Peyer's patch (tissue), 4 donors: ENCODE measurements around the gene RMDN2. TPM values are rescaled to one million over a fixed set of nuclear protein-coding genes. Genes with fewer than 3 reads are reported as not detected.

Source experiments
- DNase-seq, 3 donors: peaks; one replicate each; pipeline ENCODE4 v3.0.0-alpha.2; 2017 to 2019
- H3K27ac ChIP-seq, 4 donors: fragments of 200-600 bp; sonication (generic); one replicate each; pipeline ENCODE4 v1.5.1; 2016 to 2019
- H3K27me3 ChIP-seq, 2 donors: fragments of 200-600 bp; sonication (generic); one replicate each; pipeline ENCODE4 v1.5.1; 2019
- H3K36me3 ChIP-seq, 3 donors: fragments of 200-600 bp; sonication (generic); one replicate each; pipeline ENCODE4 v1.5.1; 2016 to 2019
- H3K4me1 ChIP-seq, 4 donors: fragments of 200-600 bp; sonication (generic); one replicate each; pipeline ENCODE4 v1.5.1; 2016 to 2019
- H3K4me3 ChIP-seq, 4 donors: fragments of 200-600 bp; sonication (generic); 1 replicate in 3 of 4; 2 replicates in 1 of 4; pipeline ENCODE4 v1.5.1; 2016 to 2019; ENCODE audit warnings: mild to moderate bottlenecking in 1 of 4
- H3K9me3 ChIP-seq, 4 donors: fragments of 200-600 bp; sonication (generic); one replicate each; pipeline ENCODE4 v1.5.1; 2016 to 2019; ENCODE audit warnings: mild to moderate bottlenecking in 1 of 4
- CTCF ChIP-seq, 6 experiments: fragments of 450-650 bp in 4 of 6; fragments of 200-600 bp in 2 of 6; sonication (generic) in 1 of 6; IDR thresholded peaks; one replicate each; pipeline ENCODE4 v1.5.1; 2017 to 2019; ENCODE audit warnings: antibody characterized with exemption in 6 of 6, mild to moderate bottlenecking in 3 of 6, moderate library complexity in 1 of 6
- POLR2A ChIP-seq, 2 donors: fragments of 450-650 bp; IDR thresholded peaks; one replicate each; pipeline ENCODE4 v1.5.1; 2017; ENCODE audit warnings: antibody characterized with exemption in 2 of 2, mild to moderate bottlenecking in 2 of 2, moderate library complexity in 2 of 2
- total RNA-seq, 4 donors: library from RNA; depleted of rRNA; stranded (reverse); fragments of >200 nt; gene quantifications; one replicate each; pipeline ENCODE4 v1.1.0, GENCODE V29; 2016

Gene RMDN2
- total RNA-seq, 4 donors from 2014 or later = 13.2 to 39.0 (median 30.9) TPM

GRCh38 chr2:37887286-37887685 lies 37.8 kb upstream of the RMDN2 start:
- no peaks in the 10 kb centered on the region for H3K36me3 ChIP-seq
- H3K4me1 ChIP-seq = peaks cover 0 to 7% (median 2%) of the 10 kb centered on the region in 4 donors
- H3K4me3 ChIP-seq = no peak overlapping the region
- no peak for DNase-seq
- no peaks in the 10 kb centered on the region for H3K9me3 ChIP-seq
- TF ChIP-seq CTCF (IDR thresholded peaks at IDR 0.05) = no peak
- TF ChIP-seq POLR2A (IDR thresholded peaks at IDR 0.05) = no peak
- H3K27me3 ChIP-seq = no peaks in the 10 kb centered on the region
- H3K27ac ChIP-seq = no peak overlapping the region

- Histone ChIP-seq H3K27ac (no peak overlapping the region), H3K4me1 (peaks cover 0 to 7% (median 3%) of the 10 kb centered on the region in 4 donors), H3K36me3 (no peaks in the 10 kb centered on the region), H3K9me3 (no peaks in the 10 kb centered on the region), H3K27me3 (no peaks in the 10 kb centered on the region), H3K4me3 (no peak overlapping the region)
- peak; percentile 61 to 87 (median 74) for DNase-seq
- peak; percentile 39 to 77 (median 66) for TF ChIP-seq CTCF (IDR thresholded peaks at IDR 0.05)
- no peak for TF ChIP-seq POLR2A (IDR thresholded peaks at IDR 0.05)
Measured at GRCh38 chr2:37890893-37891495, 34.1 kb upstream of the RMDN2 start.

- no peak for DNase-seq
- H3K27ac ChIP-seq = peak overlapping the region in 1 of 4 donors; percentile 53
- H3K36me3 ChIP-seq = no peaks in the 10 kb centered on the region
- no peak for TF ChIP-seq POLR2A (IDR thresholded peaks at IDR 0.05)
- TF ChIP-seq CTCF (IDR thresholded peaks at IDR 0.05) = no peak
- no peaks in the 10 kb centered on the region for H3K9me3 ChIP-seq
- H3K4me1 ChIP-seq = peaks cover 0 to 7% (median 5%) of the 10 kb centered on the region in 4 donors
- no peak overlapping the region for H3K4me3 ChIP-seq
- no peaks in the 10 kb centered on the region for H3K27me3 ChIP-seq
Measured at GRCh38 chr2:37891846-37892435, 33.1 kb upstream of the RMDN2 start.

- Histone ChIP-seq H3K36me3 (no peaks in the 10 kb centered on the region), H3K4me3 (no peak overlapping the region), H3K9me3 (no peaks in the 10 kb centered on the region), H3K4me1 (peaks cover 0 to 8% (median 7%) of the 10 kb centered on the region in 4 donors), H3K27ac (peak overlapping the region in 1 of 4 donors; percentile 53), H3K27me3 (no peaks in the 10 kb centered on the region)
- no peak for TF ChIP-seq CTCF (IDR thresholded peaks at IDR 0.05)
- TF ChIP-seq POLR2A (IDR thresholded peaks at IDR 0.05) = no peak
- DNase-seq = peak in 1 of 3 donors; percentile 49
Measured at GRCh38 chr2:37892436-37893114, 32.5 kb upstream of the RMDN2 start.

GRCh38 chr2:37893327-37893726 lies 31.8 kb upstream of the RMDN2 start:
- H3K36me3 ChIP-seq = no peaks in the 10 kb centered on the region
- H3K27me3 ChIP-seq = no peaks in the 10 kb centered on the region
- no peak overlapping the region for H3K4me3 ChIP-seq
- H3K4me1 ChIP-seq = peaks cover 0 to 11% (median 7%) of the 10 kb centered on the region in 4 donors
- no peaks in the 10 kb centered on the region for H3K9me3 ChIP-seq
- DNase-seq = no peak
- H3K27ac ChIP-seq = peak overlapping the region in 1 of 4 donors; percentile 18
- no peak for TF ChIP-seq POLR2A (IDR thresholded peaks at IDR 0.05)
- TF ChIP-seq CTCF (IDR thresholded peaks at IDR 0.05) = no peak
